Melanocyte of skin (primary cell): ENCODE results near the gene MCAM. TPM values are rescaled to one million over a fixed set of nuclear protein-coding genes. Genes with fewer than 3 reads are reported as not detected.

Experiments used
- small RNA-seq, 2 donors: library from RNA; depleted of rRNA; stranded (forward); fragments of <200 nt; gene quantifications; one replicate each; pipeline ENCODE3, GENCODE V24; 2012
- total RNA-seq, 2 donors: library from RNA; depleted of rRNA; stranded (reverse); fragments of >200 nt; gene quantifications; 2 replicates each; pipeline ENCODE4 v1.2.3, GENCODE V29; 2012

Gene MCAM
- total RNA-seq, result 100 to 1,000 TPM; 408 to 781 TPM

GRCh38 chr11:119316729-119317591 lies at the start of gene MCAM:
Gene MCAM, minus strand, starts transcription at chr11:119317130. Its CDS starts 29 bp downstream, at chr11:119317101.

GRCh38 chr11:119346605-119347004 lies 29.7 kb upstream of the MCAM start, which contains the start of gene MFRP:
Gene MFRP, minus strand, starts transcription at chr11:119346705. Its CDS starts 192 bp downstream, at chr11:119346513.

GRCh38 chr11:119340335-119341221 lies 23.6 kb upstream of the MCAM start, which contains the start of gene C1QTNF5:
Gene C1QTNF5, minus strand, starts transcription at chr11:119340883. Its CDS starts 486 bp downstream, at chr11:119340397.

GRCh38 chr11:119334174-119334930 lies 17.4 kb upstream of the MCAM start, which contains the start of gene RNF26:
Gene RNF26, plus strand, starts transcription at chr11:119334527. Its CDS starts 596 bp downstream, at chr11:119335123.

Small RNA genes lying within 50 kb of the gene (small RNA-seq; reads per million reads assigned to genes)
- gene RF01225 (0 reads per million in 2 donors), gene RNU6-262P (0 to 0.04 reads per million in 2 donors)

Other genes starting within 250 kb of the MCAM start
- 10 to 100 TPM; 39.6 to 47.8 TPM for gene VPS11, start 249.3 kb downstream of the MCAM start, total RNA-seq
- 10 to 100 TPM; 15.8 to 18.3 TPM for gene HMBS, start 232.2 kb downstream of the MCAM start, total RNA-seq
- gene DPAGT1, start 215.3 kb downstream of the MCAM start, total RNA-seq, result 10 to 100 TPM; 30.6 to 35.3 TPM
- 1 to 10 TPM; 7.2 to 8.0 TPM for gene C2CD2L, start 209.8 kb downstream of the MCAM start, total RNA-seq
- 10 to 100 TPM; 16.0 to 20.0 TPM for gene HINFP, start 195.6 kb downstream of the MCAM start, total RNA-seq
- gene ABCG4, start 168.1 kb downstream of the MCAM start, total RNA-seq, result under 1 TPM; 0.33 to 0.34 TPM
- 10 to 100 TPM; 17.0 to 22.4 TPM for gene NLRX1, start 148.4 kb downstream of the MCAM start, total RNA-seq
- under 1 TPM in 1 of 2 donors, not detected in 1; 0.69 TPM for gene NHERF4, start 131.7 kb downstream of the MCAM start, total RNA-seq
- gene CBL, start 110.8 kb downstream of the MCAM start, total RNA-seq, result 10 to 100 TPM; 11.7 to 17.0 TPM
- gene RNF26, start 17.4 kb upstream of the MCAM start, total RNA-seq, result 1 to 10 TPM; 5.2 to 9.7 TPM
- 10 to 100 TPM in 1 of 2 donors, 1 to 10 TPM in 1; 6.7 to 15.8 TPM for gene C1QTNF5, start 23.8 kb upstream of the MCAM start, total RNA-seq
- under 1 TPM in 1 of 2 donors, not detected in 1; under 0.01 TPM for gene MFRP, start 29.6 kb upstream of the MCAM start, total RNA-seq
- gene USP2, start 64.6 kb upstream of the MCAM start, total RNA-seq, result 1 to 10 TPM in 1 of 2 donors, under 1 TPM in 1; 0.33 to 1.0 TPM
- gene THY1, start 106.0 kb upstream of the MCAM start, total RNA-seq, result 10 to 100 TPM in 1 of 2 donors, 1 to 10 TPM in 1; 2.4 to 11.7 TPM